Breast epithelium (tissue), 4 donors: Measurements from ENCODE around the gene TTLL3. TPM values are rescaled to one million over a fixed set of nuclear protein-coding genes. Genes with fewer than 3 reads are reported as not detected.

ENCODE experiments used
- DNase-seq, 2 donors: peaks; one replicate each; pipeline ENCODE4 v3.0.0-alpha.2; 2019; ENCODE audit warnings: low spot score in 2 of 2
- H3K27ac ChIP-seq, 2 donors: fragments of 200-600 bp; sonication (generic) in 1 of 2; one replicate each; pipeline ENCODE4 v1.5.1; 2016 to 2019; ENCODE audit warnings: mild to moderate bottlenecking in 1 of 2
- H3K27me3 ChIP-seq, 2 donors: fragments of 200-600 bp; sonication (generic) in 1 of 2; one replicate each; pipeline versions ENCODE4 v1.5.1 to v1.6.0; 2017 to 2019; ENCODE audit warnings: control low read depth in 1 of 2, mild to moderate bottlenecking in 1 of 2
- H3K36me3 ChIP-seq: fragments of 200-600 bp; one replicate; pipeline ENCODE4 v1.5.1; 2019
- H3K4me1 ChIP-seq, 2 donors: fragments of 200-600 bp; sonication (generic); one replicate each; pipeline ENCODE4 v1.5.1; 2016 to 2019; ENCODE audit warnings: control low read depth in 1 of 2
- H3K4me3 ChIP-seq, 3 donors: fragments of 200-600 bp; sonication (generic); 1 replicate in 2 of 3; 2 replicates in 1 of 3; pipeline ENCODE4 v1.5.1; 2016 to 2019; ENCODE audit warnings: mild to moderate bottlenecking in 3 of 3, moderate library complexity in 2 of 3
- H3K9me3 ChIP-seq, 2 donors: fragments of 200-600 bp; sonication (generic) in 1 of 2; one replicate each; pipeline ENCODE4 v1.5.1; 2016 to 2019; ENCODE audit warnings: control low read depth in 1 of 2
- POLR2A ChIP-seq: fragments of 450-650 bp; IDR thresholded peaks from one replicate; pipeline ENCODE4 v1.6.1; 2016; ENCODE audit warnings: antibody characterized with exemption, mild to moderate bottlenecking, moderate library complexity
- POLR2AphosphoS5 ChIP-seq, 3 donors: sonication (generic); formaldehyde crosslinking; IDR thresholded peaks; one replicate each; pipeline ENCODE4 v1.6.1; 2017; ENCODE audit warnings: antibody characterized with exemption in 3 of 3
- intact Hi-C: fragments of 100-400 bp; cut with DNase I; formaldehyde crosslinking; loops from one replicate; pipeline ENCODE4 v1.15.1; 2023; ENCODE audit warnings: low total_unique reads
- total RNA-seq, 3 donors: library from RNA; depleted of rRNA; stranded (reverse); fragments of >200 nt; gene quantifications; one replicate each; pipeline ENCODE4 v1.1.0, GENCODE V29; 2016
- TF ChIP-seq, protein P1 (sequence below), 3 donors: fragments of 450-650 bp; IDR thresholded peaks; one replicate each; pipeline ENCODE4 v1.5.1; 2016 to 2017; ENCODE audit warnings: antibody characterized with exemption in 3 of 3, mild to moderate bottlenecking in 3 of 3, moderate library complexity in 3 of 3

The TTLL3 gene
- total RNA-seq, 3 donors from 2014 or later = 63.1 to 76.7 (median 72.3) TPM

- DNase-seq = no peak
- TF ChIP-seq, protein P1, sequence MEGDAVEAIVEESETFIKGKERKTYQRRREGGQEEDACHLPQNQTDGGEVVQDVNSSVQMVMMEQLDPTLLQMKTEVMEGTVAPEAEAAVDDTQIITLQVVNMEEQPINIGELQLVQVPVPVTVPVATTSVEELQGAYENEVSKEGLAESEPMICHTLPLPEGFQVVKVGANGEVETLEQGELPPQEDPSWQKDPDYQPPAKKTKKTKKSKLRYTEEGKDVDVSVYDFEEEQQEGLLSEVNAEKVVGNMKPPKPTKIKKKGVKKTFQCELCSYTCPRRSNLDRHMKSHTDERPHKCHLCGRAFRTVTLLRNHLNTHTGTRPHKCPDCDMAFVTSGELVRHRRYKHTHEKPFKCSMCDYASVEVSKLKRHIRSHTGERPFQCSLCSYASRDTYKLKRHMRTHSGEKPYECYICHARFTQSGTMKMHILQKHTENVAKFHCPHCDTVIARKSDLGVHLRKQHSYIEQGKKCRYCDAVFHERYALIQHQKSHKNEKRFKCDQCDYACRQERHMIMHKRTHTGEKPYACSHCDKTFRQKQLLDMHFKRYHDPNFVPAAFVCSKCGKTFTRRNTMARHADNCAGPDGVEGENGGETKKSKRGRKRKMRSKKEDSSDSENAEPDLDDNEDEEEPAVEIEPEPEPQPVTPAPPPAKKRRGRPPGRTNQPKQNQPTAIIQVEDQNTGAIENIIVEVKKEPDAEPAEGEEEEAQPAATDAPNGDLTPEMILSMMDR (IDR thresholded peaks at IDR 0.05) = no peak
- TF ChIP-seq POLR2A = no peak
- Histone ChIP-seq H3K27ac (peak overlapping the region in 1 of 2 donors; percentile 43), H3K4me1 (no peaks in the 10 kb centered on the region), H3K27me3 (no peaks in the 10 kb centered on the region), H3K9me3 (no peaks in the 10 kb centered on the region), H3K36me3 (no peaks in the 10 kb centered on the region), H3K4me3 (no peak overlapping the region)
- intact Hi-C loops = no loop called here
Observed at GRCh38 chr3:9779721-9780457, 30.2 kb upstream of the TTLL3 start.

DNA sequence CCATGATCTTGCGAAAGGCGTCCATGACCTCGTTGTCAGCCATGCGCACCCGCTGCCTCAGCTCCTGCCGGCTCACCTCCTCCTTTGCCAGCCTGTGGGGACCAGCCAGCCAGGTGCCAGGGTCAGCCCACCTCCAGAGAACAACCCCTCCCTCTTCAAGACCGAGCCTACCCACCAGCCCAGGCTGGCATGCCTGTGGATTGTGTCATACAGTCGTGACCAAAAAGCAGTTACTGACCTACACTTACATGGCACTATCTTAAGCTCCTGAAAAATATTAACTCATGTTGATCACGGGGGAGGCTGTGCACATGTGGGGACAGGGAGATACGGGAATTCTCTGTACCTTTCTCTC, 29.6 kb upstream of the TTLL3 start:
- no peak for TF ChIP-seq POLR2AphosphoS5 (IDR thresholded peaks at IDR 0.05)
- TF ChIP-seq POLR2A = no peak
- TF ChIP-seq, protein P1 (IDR thresholded peaks at IDR 0.05) = no peak
- Histone ChIP-seq H3K4me1 (no peaks in the 10 kb centered on the region), H3K9me3 (no peaks in the 10 kb centered on the region), H3K36me3 (peaks cover 4% of the 10 kb centered on the region), H3K27ac (peak overlapping the region in 1 of 2 donors; percentile 43), H3K27me3 (no peaks in the 10 kb centered on the region), H3K4me3 (no peak overlapping the region)
- DNase-seq = no peak
- intact Hi-C loops = no loop called here

- intact Hi-C loops = no loop called here
- Histone ChIP-seq H3K4me1 (no peaks in the 10 kb centered on the region), H3K4me3 (no peak overlapping the region), H3K9me3 (no peaks in the 10 kb centered on the region), H3K27ac (no peak overlapping the region), H3K27me3 (no peaks in the 10 kb centered on the region), H3K36me3 (peaks cover 7% of the 10 kb centered on the region)
- TF ChIP-seq, protein P1 (IDR thresholded peaks at IDR 0.05) = no peak
- TF ChIP-seq POLR2AphosphoS5 (IDR thresholded peaks at IDR 0.05) = no peak
- no peak for TF ChIP-seq POLR2A
- DNase-seq = no peak
Observed at GRCh38 chr3:9780910-9781309, 29.2 kb upstream of the TTLL3 start.

DNA sequence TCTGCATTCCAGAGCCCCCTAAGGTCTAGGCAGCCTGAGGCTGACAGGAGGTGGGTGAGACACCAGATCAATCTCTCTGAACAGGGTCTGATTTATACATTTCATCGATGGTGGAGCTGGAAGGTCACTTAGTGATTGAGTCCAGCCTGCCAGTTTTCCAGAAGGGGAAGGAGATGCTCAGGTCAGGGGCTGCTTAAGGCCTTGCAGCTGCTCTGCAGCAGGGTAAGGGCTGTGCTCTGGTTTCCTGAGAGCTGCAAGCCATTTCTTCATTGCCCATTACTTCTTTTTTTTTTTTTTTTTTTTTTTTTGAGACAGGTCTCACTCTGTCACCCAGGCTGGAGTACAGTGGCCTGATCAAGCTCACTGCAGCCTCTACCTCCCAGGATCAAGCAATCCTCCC, 28.5 kb upstream of the TTLL3 start:
- TF ChIP-seq POLR2A = no peak
- TF ChIP-seq, protein P1 (IDR thresholded peaks at IDR 0.05) = no peak
- no peak for TF ChIP-seq POLR2AphosphoS5 (IDR thresholded peaks at IDR 0.05)
- H3K27me3 ChIP-seq = no peaks in the 10 kb centered on the region
- H3K9me3 ChIP-seq = no peaks in the 10 kb centered on the region
- no peak overlapping the region for H3K27ac ChIP-seq
- DNase-seq = no peak
- H3K4me3 ChIP-seq = no peak overlapping the region
- intact Hi-C loops = no loop called here
- no peaks in the 10 kb centered on the region for H3K4me1 ChIP-seq
- H3K36me3 ChIP-seq = peaks cover 7% of the 10 kb centered on the region

- Histone ChIP-seq H3K9me3 (no peaks in the 10 kb centered on the region), H3K27ac (no peak overlapping the region), H3K4me3 (no peak overlapping the region), H3K36me3 (peaks cover 7% of the 10 kb centered on the region), H3K4me1 (no peaks in the 10 kb centered on the region), H3K27me3 (no peaks in the 10 kb centered on the region)
- intact Hi-C loops = no loop called here
- no peak for DNase-seq
- TF ChIP-seq, protein P1 (IDR thresholded peaks at IDR 0.05) = no peak
- TF ChIP-seq POLR2A = no peak
- no peak for TF ChIP-seq POLR2AphosphoS5 (IDR thresholded peaks at IDR 0.05)
Observed at GRCh38 chr3:9781978-9782603, 28.0 kb upstream of the TTLL3 start.
